Myocyte (in vitro differentiated cells): ENCODE measurements around the gene SHROOM3. TPM values are rescaled to one million over a fixed set of nuclear protein-coding genes. Genes with fewer than 3 reads are reported as not detected.
A peak's percentile ranks its signal among the peaks of the same experiment; 100 is the strongest.

Experiments used
- DNase-seq: peaks from one replicate; pipeline ENCODE4 v3.0.0-alpha.2; 2012; ENCODE audit warnings: low read depth
- total RNA-seq: library from RNA; depleted of rRNA; stranded (reverse); fragments of >200 nt; gene quantifications from 2 replicates; pipeline ENCODE4 v1.2.3, GENCODE V29; 2014

The SHROOM3 gene
- total RNA-seq, 1 donor from 2014 or later = 3.5 TPM

DNA sequence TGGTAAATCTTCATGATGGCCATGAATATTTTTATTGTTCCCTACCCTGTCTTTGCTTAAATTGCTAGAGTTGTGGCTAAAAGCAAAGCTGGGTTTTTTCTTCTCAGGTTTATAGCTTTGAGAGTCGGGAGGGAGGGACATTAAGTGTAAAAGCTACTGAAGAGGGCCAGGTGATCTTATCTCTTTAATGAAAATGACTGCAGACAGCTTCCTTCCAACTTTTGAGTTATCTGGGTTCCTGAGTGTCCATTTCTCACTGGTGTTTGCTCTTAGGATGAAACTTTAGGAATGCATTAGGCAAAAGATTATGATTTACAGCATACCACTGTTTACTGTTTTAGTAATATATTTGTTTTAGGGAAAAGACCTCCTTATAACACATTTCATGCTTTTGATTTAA lies 187.7 kb downstream of the SHROOM3 start:
- DNase-seq = no peak

DNA sequence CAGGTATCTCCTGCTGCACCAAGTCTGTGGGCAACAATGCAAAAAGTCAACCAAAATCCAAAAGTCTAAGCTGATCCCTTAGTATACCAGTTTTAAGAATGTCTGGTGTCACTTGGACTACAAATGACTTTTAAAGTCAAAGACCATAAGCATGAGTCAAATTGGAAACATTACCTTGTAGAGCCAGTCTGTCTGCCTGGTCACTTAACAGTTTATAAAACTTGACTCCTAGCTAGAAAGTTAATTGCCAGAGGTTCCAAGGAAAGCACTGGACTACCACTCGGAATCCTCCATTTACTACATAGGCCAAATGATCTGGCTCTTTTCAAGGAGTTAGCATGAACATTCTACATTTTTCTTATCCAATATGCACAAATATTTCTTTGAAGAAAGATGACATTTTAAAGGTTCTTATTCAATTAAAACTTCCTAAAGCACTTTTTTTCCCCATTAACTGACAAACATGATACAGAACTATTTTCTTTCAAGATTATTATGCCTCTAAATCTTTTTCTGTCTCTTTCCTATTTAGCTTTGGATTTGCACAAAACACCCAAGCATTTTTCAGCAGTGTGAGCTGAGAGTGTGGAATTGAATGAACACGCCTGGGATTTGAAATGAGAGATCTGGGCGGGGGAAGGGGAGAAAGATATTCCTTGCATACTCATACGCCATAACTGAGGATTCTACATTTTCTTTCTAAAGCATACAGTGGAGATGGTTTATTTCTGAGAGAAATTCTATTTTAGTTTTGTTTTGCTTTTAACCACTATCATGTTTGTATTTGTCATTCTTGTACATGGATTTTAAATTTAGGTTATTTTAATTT lies 188.4 kb downstream of the SHROOM3 start:
- no peak for DNase-seq

DNA sequence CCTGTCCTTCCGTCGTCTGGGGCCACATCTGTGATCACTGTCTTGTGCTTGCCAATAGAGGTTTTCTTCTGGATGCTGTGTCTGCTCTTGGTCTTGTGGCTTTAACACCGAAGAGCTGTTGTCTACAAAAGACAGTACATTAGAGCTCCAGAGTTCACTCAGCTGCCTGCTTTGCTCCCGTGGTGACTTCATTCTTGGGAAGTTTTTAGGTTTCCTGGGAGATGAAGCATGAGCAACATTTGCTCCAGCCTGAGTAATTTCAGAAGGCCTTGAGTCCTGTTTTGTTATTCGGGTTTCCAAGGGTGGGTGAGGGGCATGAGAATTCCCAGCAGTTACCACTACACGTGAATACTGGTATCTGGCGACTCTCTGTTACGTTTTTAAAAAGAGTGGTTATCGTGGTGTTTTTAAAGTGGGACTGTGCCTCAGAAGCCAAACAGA lies 189.2 kb downstream of the SHROOM3 start:
- peak; percentile 96 for DNase-seq

DNA sequence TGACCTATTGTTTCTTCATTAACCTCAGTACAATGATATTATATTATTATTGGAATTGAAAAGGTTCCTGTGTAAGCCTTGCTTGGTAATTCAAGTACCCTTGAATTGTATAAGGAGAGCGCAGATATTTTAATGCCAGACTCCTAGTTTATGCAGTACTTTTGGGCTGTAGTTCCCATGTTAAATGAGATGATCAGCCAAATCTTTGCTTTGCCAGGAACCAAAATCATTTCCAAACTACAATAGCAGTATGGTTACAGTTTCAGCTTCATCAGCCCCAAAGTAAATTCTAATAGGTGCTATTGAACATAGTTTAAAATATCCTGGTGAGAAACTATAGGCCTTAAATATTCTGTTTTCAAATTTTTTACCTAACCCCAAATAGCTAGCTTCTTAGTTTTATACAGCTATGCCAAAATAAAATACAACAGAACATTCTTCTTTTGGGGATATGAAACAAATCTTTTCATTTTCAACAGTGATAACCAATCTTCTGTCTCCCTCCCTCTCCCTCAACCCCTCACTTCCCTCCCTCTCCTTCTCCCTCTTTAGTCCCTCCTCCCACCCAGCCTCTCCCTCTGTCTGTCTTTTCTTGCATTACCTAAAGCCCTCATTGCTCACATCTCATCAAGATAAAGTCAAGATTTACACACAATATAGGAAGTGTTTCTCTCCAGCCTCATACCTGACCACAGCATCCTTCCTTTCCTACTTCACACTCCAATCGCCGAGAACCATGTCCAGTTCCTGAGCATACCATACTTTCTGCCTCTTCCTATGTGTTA lies 190.1 kb downstream of the SHROOM3 start:
- DNase-seq = no peak

DNA sequence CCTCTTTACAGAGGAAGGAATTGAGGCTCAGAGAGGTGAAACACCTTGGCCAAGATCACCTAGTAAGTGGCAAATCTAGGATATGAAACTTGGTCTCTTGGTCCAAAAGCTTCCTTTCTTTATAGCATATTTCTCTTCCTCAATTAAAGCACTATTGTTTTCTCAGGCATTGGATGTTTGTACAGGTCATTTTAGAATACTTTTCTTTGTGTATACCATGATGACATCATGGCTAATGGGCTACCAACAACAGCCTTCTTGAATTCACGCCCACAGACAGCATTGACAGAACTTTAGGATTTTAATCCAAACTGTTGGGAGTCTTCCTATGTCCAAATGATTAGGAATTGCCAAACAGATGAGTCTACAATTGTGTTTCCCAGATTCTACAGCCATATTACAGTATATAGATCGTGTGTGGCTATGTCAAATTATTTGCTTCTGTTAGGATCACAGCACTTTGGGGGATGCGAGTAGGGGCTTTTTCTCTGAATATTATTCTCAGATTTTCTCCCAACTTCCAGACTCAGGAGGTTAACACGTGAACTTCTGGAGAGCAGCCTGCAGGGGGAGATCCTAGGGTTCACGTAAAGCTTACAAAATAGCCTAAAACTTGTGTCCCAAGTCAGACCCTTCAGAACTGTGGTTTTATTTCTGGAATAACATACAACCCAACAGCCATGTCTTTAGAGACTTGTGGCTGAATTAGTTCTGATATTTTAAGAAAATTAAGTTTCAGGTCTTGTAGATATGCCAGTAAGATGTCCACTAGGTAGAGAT lies 191.8 kb downstream of the SHROOM3 start:
- DNase-seq = no peak

DNA sequence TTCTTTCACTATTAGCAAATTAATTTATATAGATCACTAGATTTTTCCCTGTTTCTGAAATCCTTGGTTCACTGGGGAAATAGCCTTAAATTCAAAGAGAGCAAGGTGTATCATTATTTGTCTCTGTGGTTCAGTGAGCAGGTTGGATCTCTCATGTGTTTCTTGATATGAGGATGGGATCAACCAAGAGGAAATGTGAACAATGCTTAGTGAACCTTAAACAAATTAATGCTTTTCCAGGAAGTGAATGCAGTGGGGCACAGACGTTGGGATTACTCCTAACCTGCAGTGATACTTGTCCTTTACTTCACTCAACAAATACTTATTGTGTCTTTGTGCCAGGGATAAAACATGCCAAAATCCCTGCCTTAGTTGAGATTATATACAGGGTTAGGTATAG lies 193.2 kb downstream of the SHROOM3 start:
- no peak for DNase-seq

DNA sequence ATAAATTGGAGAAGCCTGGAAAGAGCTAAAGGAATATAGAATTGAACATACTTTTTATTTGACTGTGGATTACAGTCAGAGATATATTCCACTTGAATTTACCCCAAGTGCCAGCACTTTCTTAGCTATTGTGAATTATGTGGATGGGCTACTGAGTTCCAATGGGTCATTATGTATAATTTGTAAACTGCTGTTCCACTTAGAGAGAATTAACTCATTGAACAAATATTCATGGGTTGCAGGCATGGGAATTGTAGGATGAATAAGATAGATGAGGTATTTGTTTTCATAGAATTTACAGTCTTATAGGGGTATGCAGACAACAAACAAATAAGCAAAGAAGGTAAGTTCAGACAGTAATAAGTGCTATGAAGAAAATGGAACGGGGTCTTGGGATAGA lies 195.7 kb downstream of the SHROOM3 start:
- DNase-seq = no peak

DNA sequence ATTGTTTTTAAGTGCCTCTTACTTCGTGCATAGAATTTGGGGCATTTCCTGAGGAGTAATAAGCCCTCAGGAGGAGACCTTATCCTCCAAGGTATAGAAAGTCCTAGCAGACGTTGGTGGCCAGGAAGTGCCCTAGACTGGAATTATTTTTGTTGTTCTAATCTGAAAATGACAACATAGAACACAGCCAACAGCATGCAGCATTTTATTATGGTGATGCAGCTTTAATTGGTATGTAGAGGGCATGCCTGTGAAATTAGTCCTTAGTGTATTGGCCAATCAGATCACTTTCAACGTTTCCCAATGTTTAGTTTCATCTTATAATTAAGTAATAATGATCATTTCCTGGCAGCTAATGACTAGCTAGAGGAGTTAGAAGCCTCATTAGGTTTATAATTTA lies 199.2 kb downstream of the SHROOM3 start:
- no peak for DNase-seq

DNA sequence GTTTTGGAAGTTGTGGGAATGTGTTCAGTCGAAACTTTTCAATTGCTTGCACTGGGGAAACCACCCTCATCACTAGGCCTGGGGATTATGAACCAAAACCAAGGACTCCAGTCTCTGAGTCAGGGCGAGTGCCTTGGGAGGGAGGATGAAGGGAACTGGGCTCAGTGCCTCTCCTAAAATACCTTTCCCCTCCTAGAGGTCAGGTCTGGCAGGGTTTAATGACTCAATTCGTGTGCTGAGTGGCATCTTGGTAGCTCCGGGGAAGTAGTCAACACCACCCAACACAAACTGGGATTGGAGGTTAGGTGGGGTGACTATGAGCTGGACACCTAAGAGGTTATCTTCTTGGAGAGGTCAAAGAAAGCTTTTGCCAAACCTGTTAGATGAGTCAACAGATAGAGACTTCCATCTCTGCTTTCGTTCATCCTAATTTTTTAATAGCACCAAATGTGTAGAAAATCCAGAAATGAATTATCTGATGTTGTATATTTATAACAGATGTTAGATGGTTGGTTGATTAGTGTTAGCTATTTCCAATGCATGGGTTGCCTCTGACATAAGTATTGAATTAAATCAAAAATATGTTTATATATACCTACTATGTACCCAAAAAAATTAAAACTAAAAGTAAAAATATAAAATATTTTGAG lies 202.8 kb downstream of the SHROOM3 start:
- DNase-seq = no peak

DNA sequence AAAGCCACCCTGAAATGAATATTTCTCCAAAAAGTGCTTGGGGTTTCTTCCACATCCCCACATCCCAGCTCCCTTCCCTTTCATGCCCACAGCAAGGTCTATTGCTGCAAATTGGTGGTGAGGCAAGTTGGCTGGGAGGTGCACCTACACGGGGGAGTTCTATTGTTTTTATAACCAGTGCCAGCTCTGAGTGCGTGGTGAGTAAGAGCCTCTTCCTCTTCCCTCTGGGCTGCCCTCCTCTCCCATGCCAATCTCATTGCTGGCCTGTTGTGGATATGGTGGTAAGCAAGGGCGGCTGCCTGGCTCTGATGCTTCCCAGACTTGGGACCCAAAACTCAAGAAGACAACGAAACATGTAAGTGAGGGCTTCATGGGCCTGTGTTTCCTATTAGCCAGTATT lies 204.3 kb downstream of the SHROOM3 start:
- DNase-seq = no peak

DNA sequence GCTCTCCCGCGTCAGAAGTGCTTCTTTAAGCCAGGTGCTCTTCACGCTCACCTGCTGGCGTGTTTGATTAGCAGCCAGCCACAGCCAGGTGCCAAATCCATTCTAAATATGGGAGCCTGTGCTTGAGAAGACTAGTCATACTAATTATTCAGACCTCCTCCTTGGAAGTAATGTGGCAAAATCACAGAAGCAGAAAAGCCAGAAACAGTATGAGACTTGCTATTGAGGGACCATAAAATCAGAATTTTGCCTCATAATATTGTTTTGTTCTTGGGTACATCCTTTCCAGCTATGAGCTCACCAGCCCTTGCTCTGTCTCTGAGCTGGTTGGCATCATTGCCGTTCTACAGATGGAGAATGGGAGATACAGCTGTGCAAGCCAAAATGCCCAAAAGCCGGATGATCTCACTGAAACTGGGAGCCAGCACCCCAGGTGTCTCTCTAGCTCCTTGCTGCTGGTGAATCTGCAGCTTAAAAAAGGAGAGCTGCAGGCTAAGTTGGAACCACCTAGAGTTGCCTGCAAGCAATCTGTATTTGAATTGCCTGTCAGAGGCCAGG lies 205.4 kb downstream of the SHROOM3 start:
- DNase-seq = no peak

DNA sequence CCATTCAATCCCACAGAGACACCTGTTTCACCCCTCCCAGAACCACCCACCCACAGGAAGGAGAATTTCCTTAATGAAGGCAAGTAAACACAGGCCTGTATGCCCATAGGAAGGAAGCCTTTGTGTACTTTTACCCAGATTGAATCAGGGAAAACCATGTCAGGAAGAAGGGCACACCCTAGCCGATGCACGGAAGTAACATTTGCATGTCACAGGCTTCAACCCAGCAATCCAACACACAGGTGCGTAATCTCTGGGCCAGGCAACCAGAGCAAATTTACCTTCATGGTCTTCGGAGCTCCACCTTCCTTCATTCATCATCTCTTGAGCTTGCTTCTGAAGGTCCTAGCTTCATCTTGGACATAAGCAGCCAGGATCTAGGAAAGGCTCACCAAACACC lies 206.3 kb downstream of the SHROOM3 start:
- DNase-seq = no peak

DNA sequence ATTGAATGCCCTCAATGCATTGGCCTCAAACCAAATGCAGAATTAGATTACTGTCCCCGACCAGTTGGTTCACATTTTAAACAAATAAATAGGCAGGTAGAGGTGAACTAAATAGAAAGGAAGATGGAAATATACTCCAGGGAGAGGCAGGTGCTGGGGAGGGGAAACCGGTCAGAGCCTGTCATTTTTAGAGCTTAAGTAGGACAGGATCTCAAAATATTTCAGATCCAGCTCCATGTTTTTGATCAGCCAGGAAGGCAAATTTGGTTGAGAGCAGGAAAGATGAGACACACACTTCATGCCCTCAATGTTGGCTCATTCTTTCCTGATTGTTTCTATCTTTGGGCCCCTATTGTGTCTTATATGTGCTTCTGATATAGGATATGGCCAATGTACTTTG lies 206.7 kb downstream of the SHROOM3 start:
- DNase-seq = no peak

DNA sequence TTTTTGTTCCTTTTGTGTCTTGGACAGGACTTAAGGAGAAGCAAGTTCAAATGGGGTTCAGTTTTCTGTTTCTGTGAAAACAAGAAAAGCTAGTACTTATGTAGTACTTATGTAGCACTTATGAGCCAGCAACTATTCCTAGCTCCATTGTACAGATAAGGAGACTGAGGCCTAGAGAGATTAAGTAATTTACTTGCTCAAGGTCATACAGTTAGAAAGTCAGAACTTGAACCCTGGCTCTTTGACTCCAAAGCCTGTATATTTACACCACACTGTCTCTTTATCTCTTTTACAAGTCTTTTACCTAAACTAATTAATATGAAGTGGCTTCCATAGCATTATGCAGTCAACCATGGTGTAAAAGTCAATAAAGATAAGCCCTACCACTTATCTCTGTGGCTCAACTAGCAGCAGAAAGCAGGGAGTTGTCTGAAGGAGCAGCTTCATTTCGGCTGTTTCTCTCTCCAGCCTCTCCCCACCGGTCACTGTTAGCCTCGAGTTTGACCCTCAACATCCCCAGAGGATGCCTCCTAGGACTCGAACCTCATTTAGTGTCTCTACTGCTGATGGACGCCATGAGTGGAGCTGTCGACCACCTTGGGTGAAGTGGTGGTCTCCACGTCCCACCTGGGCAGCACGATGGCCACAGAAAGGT lies 209.9 kb downstream of the SHROOM3 start:
- DNase-seq = no peak

DNA sequence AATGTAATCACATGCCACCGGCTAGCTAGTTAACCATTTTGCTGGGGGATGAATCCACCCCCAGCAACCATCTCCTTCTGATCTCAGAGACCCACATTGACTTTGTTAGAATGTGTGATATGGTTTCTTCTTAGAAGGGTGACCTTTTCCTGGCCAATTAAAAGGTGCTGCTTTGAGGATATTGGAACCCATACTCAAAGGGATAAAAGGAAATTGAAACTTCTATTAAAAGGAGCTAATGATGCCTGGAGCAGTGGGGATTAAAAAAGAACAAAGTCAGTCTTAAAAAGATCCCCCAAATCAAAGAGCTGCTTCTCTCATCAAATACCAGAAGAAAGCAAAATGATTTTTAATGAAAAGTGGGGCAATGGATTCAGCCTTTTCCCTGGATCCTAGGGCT lies 214.1 kb downstream of the SHROOM3 start:
- no peak for DNase-seq

DNA sequence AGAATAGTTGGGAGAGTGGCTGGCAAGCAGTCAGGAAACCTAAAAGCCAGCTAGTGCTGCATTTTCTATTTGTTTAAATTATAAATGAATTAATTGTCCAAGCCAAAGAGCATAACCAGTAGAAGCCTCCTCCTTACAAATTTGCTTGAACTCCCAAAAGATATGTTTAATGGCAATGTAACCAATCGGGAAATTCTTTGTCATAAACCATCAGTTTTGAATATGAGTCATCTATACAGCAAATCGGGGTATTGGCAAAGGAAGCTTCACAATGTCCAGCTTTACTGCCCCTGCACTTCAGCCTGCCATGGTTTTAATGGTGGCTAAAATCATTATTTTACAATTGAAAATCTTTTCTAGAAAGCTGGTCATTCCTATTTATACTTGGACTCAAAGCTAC lies 216.6 kb downstream of the SHROOM3 start:
- DNase-seq = no peak

DNA sequence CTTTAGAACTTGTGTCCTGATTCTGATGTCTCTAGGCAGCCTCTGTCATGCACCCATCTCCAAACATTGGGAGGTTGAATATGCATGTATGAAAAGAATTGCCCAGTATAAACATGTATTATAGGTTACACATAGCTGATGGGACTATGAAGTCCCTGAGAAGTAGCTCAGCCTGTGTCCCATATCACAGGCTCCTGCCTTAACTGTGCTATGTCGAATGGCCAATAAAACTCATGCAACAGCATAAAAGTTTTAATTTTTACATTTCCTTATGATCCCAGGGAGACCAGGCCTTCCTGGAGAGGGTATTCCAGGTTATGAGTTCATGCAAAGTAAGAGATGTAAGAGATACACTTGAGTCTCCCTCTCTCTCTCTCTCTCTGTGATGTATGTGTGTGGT lies 217.4 kb downstream of the SHROOM3 start:
- DNase-seq = no peak

DNA sequence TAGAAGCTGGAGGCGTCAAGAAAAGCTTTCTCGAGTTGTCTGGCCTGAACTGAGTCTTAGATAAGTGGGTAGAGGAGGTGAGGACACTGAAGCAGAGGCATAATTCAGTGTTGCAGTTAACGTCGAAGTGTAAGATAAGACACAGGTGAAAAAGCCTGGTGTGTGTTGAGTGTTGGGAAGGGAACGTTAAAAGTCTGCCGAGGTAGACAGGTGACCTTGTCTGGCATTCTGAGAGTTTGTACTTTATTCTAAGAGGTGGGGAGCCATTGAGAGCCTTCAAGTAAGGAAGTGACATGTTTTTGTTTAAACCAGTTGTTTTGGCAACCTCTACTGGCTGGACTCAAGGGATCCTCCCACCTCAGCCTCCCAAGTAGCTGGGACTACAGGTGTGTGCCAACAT lies 219.1 kb downstream of the SHROOM3 start:
- no peak for DNase-seq

DNA sequence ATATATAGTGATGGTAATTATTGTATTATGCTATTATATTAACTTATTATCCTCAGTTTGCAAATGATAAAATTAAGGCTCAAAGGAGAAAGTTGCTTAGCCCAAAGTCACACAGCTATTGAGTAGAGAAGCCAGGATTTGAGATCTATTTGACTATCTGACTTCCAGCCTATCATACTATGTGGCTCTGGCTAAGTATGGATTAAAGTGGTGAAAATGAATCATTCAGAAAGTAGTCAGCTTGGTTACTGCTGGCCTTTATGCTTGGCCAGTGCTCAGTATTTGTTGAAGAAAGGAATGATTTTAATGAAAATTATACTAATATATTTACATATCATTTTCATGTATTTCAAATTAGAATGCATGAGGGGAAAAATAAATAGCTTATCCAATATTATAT lies 219.8 kb downstream of the SHROOM3 start:
- no peak for DNase-seq
